Endothelial cell (in vitro differentiated cells): Measurements from ENCODE around the gene QSER1. TPM values are rescaled to one million over a fixed set of nuclear protein-coding genes. Genes with fewer than 3 reads are reported as not detected.
"Not testable (repeated sequence)": the region's sequence is repeated elsewhere in the genome, so short reads cannot be mapped to it uniquely, and the experiment has no call there.

Experiments
- DNase-seq: peaks from one replicate; pipeline ENCODE4 v3.0.0; 2021; ENCODE audit warnings: low spot score
- H3K27ac Mint-ChIP-seq: one replicate; pipeline ENCODE4 v1.8.0; 2021; ENCODE audit warnings: mixed read lengths, inconsistent platforms; ENCODE audit not compliant: unreplicated experiment
- H3K27me3 Mint-ChIP-seq: one replicate; pipeline ENCODE4 v1.8.0; 2021; ENCODE audit warnings: mild to moderate bottlenecking, moderate library complexity, mixed read lengths, inconsistent platforms; ENCODE audit not compliant: unreplicated experiment
- H3K36me3 Mint-ChIP-seq: one replicate; pipeline ENCODE4 v1.8.0; 2021; ENCODE audit warnings: mild to moderate bottlenecking, low read depth, mixed read lengths, inconsistent platforms; ENCODE audit not compliant: unreplicated experiment
- H3K4me1 Mint-ChIP-seq: one replicate; pipeline ENCODE4 v1.8.0; 2021; ENCODE audit warnings: mild to moderate bottlenecking, mixed read lengths, inconsistent platforms; ENCODE audit not compliant: unreplicated experiment
- H3K4me3 Mint-ChIP-seq: one replicate; pipeline ENCODE4 v1.8.0; 2021; ENCODE audit warnings: mild to moderate bottlenecking, mixed read lengths, inconsistent platforms; ENCODE audit not compliant: unreplicated experiment
- H3K9me3 Mint-ChIP-seq: one replicate; pipeline ENCODE4 v1.8.0; 2021; ENCODE audit warnings: mixed read lengths, inconsistent platforms; ENCODE audit not compliant: unreplicated experiment
- total RNA-seq: library from RNA; stranded (reverse); fragmentation: NEBNext Ultra II Directional; extraction: Animal tissue kit (Norgen Biotek cat#: 25700); gene quantifications from one replicate; pipeline ENCODE4 v1.2.1, GENCODE V29; 2021; ENCODE audit not compliant: unreplicated experiment
- TF ChIP-seq, protein P1 (sequence below): fragments of 200-600 bp; sonication (generic); IDR thresholded peaks from one replicate; pipeline ENCODE4 v1.5.0; 2021; ENCODE audit warnings: antibody characterized with exemption; ENCODE audit not compliant: unreplicated experiment

The QSER1 gene
- total RNA-seq, 1 donor from 2014 or later, result 57.4 TPM

DNA sequence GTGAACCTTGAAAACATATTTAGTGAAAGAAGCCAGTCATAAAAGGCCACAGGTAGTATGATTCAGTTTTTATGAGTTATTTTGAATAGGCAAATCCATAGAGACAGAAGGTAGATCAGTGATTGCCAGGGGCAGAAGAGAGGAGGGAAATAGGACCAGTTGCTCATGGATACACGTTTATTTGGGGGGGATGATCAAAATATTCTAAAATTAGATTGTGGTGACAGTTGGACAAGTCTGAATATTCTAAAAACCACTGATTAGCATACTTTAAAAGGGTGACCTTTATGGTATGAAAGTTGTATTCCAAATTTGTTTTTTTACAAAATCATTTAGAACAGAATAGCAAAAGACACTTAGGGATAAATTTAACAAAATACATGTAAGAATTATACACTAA is 28.6 kb downstream of the QSER1 start:
- DNase-seq, result no peak
- Mint-ChIP-seq H3K4me1 (peaks cover 18% of the 10 kb centered on the region), H3K4me3 (no peak overlapping the region), H3K27me3 (peaks cover 4% of the 10 kb centered on the region), H3K36me3 (peaks cover 4% of the 10 kb centered on the region), H3K27ac (no peak overlapping the region), H3K9me3 (no peaks in the 10 kb centered on the region)
- TF ChIP-seq, protein P1, sequence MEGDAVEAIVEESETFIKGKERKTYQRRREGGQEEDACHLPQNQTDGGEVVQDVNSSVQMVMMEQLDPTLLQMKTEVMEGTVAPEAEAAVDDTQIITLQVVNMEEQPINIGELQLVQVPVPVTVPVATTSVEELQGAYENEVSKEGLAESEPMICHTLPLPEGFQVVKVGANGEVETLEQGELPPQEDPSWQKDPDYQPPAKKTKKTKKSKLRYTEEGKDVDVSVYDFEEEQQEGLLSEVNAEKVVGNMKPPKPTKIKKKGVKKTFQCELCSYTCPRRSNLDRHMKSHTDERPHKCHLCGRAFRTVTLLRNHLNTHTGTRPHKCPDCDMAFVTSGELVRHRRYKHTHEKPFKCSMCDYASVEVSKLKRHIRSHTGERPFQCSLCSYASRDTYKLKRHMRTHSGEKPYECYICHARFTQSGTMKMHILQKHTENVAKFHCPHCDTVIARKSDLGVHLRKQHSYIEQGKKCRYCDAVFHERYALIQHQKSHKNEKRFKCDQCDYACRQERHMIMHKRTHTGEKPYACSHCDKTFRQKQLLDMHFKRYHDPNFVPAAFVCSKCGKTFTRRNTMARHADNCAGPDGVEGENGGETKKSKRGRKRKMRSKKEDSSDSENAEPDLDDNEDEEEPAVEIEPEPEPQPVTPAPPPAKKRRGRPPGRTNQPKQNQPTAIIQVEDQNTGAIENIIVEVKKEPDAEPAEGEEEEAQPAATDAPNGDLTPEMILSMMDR, result no peak

DNA sequence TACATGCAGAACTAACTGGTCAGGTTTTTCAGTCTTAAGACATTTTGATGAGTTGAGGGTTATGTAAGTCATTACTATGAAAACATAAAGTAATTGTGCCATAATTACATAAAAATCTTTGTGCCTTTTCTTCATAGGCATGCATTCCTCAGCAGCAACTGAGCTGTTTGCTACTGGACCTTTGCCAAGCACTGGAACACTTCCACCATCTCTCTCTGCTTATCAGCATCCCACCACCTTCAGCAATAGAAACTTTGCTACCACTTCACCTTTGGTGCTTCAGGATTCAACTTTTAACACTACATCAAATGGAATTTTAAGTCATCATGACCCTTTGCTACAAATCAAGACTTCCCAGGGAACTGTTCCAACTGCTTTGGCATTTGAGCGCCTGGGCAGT is 39.0 kb downstream of the QSER1 start:
- no peak overlapping the region for H3K4me3 Mint-ChIP-seq
- no peak for DNase-seq
- TF ChIP-seq, protein P1, result no peak
- no peak overlapping the region for H3K27ac Mint-ChIP-seq
- H3K36me3 Mint-ChIP-seq, result peaks cover 37% of the 10 kb centered on the region
- no peaks in the 10 kb centered on the region for H3K4me1 Mint-ChIP-seq
- no peaks in the 10 kb centered on the region for H3K27me3 Mint-ChIP-seq
- H3K9me3 Mint-ChIP-seq, result no peaks in the 10 kb centered on the region

GRCh38 chr11:32932196-32932595 is 39.6 kb downstream of the QSER1 start:
- Mint-ChIP-seq H3K27ac (no peak overlapping the region), H3K36me3 (peaks cover 37% of the 10 kb centered on the region), H3K4me3 (no peak overlapping the region), H3K4me1 (no peaks in the 10 kb centered on the region), H3K9me3 (no peaks in the 10 kb centered on the region), H3K27me3 (no peaks in the 10 kb centered on the region)
- no peak for DNase-seq
- TF ChIP-seq, protein P1, result no peak

DNA sequence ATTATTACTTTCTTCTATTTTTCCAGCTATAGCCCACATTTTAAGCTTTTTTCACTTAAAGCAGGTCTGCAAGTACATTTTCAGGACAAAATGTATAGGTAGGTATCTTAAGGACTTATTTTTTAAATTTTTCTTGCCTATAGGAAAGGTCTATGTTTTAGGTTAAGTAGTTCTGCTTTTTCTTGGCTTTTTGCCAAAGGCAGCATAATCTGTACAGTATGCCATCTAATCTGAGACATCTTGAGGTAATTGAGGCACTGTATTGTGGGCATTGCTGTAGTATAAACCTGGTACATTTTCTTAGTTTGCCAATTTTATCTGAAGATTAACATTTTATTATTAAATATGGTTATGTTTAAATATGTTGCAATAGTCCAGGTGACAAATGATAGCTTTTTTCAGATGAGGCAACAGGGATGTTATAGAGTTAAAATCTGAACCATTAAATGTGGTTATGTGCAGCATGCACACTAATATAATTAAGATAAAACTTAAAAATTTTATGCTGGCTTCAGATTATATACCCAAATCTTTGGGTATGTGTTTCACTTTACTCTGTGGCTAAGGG is 42.9 kb downstream of the QSER1 start:
- Mint-ChIP-seq H3K27me3 (no peaks in the 10 kb centered on the region), H3K4me1 (no peaks in the 10 kb centered on the region), H3K36me3 (peaks cover 44% of the 10 kb centered on the region), H3K4me3 (no peak overlapping the region), H3K27ac (no peak overlapping the region), H3K9me3 (no peaks in the 10 kb centered on the region)
- TF ChIP-seq, protein P1, result no peak
- DNase-seq, result no peak

DNA sequence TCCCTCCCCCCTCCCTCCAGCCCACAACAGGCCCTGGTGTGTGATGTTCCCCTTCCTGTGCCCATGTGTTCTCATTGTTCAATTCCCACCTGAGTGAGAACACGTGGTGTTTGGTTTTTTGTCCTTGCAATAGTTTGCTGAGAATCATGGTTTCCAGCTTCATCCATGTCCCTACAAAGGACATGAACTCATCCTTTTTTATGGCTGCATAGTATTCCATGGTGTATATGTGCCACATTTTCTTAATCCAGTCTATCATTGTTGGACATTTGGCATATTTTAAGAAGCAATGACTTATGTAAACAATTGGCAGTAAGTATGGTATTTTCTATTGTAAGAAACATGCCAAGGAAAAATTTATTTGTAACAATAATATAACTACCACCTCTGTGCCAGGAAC is 43.6 kb downstream of the QSER1 start:
- H3K27ac Mint-ChIP-seq, H3K9me3 Mint-ChIP-seq, DNase-seq, H3K4me1 Mint-ChIP-seq, H3K4me3 Mint-ChIP-seq, H3K27me3 Mint-ChIP-seq: not testable (repeated sequence)
- peaks cover 44% of the 10 kb centered on the region for H3K36me3 Mint-ChIP-seq

DNA sequence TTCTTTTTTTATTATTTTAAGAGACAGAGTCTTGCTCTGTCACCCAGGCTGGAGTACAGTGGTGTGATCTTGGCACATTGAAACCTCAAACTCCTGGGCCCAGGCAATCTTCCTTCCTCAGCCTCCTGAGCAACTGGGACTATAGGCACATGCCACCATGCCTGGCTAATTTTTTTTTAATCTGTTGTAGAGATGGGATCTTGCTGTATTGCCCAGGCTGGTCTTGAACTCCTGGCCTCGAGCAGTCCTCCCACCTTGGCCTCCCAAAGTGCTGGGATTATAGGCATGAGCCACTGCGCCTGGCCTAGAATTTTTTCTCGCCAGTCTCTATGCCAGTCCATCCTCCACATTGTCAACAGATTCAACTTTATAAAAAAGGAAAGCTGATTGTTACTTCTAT is 44.7 kb downstream of the QSER1 start:
- Mint-ChIP-seq H3K4me3 (peak overlapping the region; percentile 3), H3K36me3 (peaks cover 36% of the 10 kb centered on the region)
- not testable (repeated sequence) for H3K27ac Mint-ChIP-seq, H3K27me3 Mint-ChIP-seq, H3K9me3 Mint-ChIP-seq, DNase-seq, H3K4me1 Mint-ChIP-seq
